Measurements from ENCODE around the gene ARL2BP.

GRCh38 chr16:57271063-57271345, 25.9 kb downstream of the ARL2BP start:
- TF ChIP-seq CTCF (conservative IDR thresholded peaks at IDR 0.05; ENCODE audit: low read depth, low read length) (no peak), EZH2 (IDR thresholded peaks at IDR 0.05; ENCODE audit: borderline replicate concordance, low read depth, low read length, poor library complexity, severe bottlenecking) (no peak)
